HG03575 (cell line): ENCODE data around the gene TAAR9.

ENCODE experiments used
- ATAC-seq: cut with Tn5 transposase; IDR thresholded peaks from one replicate; pipeline ENCODE4 v1.9.1; 2021; ENCODE audit not compliant: unreplicated experiment, insufficient number of reproducible peaks, low FRiP score; ENCODE audit errors: extremely low read depth

Gene TAAR9, protein sequence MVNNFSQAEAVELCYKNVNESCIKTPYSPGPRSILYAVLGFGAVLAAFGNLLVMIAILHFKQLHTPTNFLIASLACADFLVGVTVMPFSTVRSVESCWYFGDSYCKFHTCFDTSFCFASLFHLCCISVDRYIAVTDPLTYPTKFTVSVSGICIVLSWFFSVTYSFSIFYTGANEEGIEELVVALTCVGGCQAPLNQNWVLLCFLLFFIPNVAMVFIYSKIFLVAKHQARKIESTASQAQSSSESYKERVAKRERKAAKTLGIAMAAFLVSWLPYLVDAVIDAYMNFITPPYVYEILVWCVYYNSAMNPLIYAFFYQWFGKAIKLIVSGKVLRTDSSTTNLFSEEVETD

DNA sequence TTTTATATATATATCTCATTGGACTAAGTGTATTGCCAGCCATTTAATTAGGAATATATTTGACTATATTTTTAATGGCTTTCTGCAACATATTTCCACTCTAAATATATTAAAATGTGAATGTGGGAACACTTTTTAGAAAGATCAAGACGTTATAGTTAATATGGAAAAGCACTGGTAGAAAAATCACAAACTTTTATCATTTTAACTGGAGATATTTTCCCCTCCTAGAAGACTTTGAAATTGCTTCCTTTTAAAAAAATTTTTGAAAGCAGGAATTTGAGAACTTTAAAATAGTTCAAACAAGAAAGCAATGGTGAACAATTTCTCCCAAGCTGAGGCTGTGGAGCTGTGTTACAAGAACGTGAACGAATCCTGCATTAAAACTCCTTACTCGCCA, at the start of gene TAAR9:
TAAR9 (plus strand) TSS at position 301 of the 400 bp plus-strand sequence; CDS start at position 314, 13 bp downstream.
- no peak for ATAC-seq

DNA sequence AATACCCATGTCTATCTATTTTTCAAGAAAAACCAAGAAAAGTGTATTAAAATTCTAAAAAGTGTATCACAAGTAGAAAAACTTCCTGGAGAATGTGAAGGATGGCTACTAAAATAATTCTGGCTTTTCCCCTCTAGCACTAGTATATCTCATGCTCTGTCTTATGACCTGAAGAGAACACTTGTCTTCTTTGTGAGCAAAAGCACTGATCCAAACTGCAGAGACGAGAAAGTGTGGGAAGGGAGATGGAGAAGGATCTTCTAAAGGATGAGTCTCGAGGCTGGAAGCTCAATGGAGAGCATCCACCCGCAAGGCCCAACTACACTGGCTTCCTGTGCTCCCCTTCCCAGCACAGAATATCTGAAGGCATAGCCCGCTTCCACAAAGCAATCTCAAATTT, 48.7 kb upstream of the TAAR9 start:
- no peak for ATAC-seq

DNA sequence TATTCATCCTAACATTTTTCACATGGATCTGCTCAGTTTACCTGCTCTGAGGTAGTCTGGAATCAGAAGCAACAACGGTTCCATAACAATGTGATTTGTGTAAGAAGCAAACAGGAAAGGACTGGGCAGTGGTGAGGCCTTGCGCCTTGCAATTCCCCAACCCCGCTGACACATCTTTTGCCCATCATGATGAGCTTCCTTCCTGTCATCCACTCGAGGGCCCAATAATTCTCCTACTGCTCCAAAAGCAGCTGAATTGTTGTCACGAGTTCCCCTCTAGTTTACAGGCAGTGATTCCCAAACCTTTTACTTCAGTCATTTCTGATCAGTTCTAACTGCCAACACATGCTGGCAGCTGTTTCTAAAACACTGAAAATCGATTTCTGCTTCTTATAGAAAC, 48.1 kb upstream of the TAAR9 start:
- no peak for ATAC-seq

GRCh38 chr6:132490478-132491204, 47.4 kb upstream of the TAAR9 start:
- no peak for ATAC-seq

DNA sequence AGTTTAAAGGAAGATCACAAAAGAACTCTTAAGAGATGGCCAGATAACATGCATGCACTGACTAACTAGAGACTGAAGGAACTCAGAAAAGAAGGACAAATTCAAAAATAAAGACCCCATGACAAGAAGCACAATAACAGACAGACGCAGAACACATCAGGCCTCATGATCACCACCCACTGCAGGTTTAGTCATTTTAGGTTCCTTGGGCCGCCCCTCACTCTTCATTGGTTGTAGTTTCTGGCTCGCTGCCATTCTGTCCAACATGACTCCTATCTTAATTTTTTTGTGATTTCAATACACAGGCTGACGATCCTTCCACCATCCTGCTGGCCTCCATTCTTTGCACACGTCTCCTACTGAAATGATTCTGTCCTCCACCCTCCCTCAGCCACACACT, 46.8 kb upstream of the TAAR9 start:
- ATAC-seq: no peak

DNA sequence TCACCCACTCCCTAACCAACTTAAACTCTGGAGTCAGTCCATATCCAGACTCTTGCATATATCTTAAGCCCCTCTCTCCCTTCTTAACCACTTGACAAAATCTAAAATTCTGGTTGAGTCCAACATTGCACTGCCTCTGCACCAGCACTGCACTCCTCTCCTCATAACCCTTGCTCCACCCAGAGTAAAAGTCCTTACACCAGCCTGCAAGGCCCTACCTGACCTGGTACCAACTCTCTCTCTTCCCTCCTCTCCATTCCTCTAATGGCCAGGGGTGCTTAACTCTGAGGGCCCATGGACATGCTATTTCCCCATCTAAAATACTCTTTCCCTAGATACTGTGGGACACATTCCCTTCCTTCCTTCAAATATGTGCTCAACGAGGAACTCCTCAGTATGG, 46.2 kb upstream of the TAAR9 start:
- ATAC-seq: no peak

- ATAC-seq: no peak
These were observed 43.1 kb upstream of the TAAR9 start for GRCh38 chr6:132494954-132495353.

DNA sequence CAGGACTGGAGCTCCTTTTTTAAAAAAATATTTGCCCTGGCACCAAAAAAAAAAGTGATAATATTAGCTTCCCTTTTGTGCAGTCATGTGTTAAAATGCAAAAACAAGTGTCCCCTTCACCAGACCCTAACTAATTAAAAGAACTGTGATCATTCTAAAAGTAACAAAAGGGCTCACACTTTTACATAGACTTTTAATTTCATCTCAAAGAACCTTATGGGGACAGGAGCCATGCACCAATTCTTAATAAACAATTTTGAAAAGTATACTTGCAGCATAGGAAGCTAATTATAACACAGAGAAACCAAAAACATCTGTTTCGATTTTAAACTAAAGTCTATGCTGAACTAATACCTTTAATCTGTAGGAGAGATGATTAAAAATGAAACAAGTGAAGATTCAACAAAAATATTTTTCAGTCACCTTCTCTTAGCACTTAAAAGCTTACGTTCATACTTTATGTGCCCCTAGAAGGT, 42.4 kb upstream of the TAAR9 start:
- peak; percentile 37 for ATAC-seq

GRCh38 chr6:132496519-132497180, 41.4 kb upstream of the TAAR9 start:
- ATAC-seq: no peak

- peak; percentile 37 for ATAC-seq
These were observed 39.4 kb upstream of the TAAR9 start for GRCh38 chr6:132498638-132499037.

GRCh38 chr6:132499757-132500156, 38.3 kb upstream of the TAAR9 start:
- ATAC-seq: no peak

DNA sequence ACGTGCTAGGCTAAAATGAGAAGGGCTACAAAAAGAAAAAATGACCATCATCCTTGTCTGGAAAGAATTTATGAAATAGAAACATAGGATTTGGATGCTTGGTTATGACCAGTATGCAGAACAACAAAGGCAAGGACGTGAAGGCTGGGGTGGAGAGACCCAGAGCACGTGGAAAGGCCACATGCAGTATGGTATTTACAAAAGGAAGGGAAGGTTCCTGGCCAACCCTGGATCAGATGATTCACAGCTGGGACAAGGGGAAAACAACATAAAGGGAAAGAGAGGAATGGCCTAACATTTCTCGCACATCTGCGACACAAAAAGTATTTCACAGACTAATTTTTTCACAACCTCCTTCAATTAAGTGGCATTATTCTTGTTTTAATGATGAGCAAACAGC, 33.3 kb upstream of the TAAR9 start:
- no peak for ATAC-seq

DNA sequence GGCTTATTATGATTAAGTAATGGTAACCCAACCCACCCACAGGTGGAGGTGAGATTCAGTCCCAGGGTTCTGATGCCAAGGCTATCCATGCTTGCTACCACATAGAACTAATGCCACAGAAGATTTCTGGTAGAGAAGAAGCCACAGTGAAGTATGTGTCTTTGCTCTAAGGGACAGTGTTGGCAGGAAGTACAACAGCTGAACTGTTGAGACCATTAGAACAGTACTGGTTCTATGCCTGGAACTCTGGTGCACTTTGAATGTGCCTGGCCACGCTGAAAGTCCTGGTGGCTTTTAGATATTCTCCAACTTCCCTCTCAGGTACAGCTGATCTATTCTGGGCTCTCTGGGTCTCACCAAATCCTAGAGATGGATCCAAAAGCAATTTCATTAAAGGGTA, 32.9 kb upstream of the TAAR9 start:
- ATAC-seq: no peak

- no peak for ATAC-seq
These were observed 31.6 kb upstream of the TAAR9 start for GRCh38 chr6:132506461-132506860.

- no peak for ATAC-seq
These were observed 30.9 kb upstream of the TAAR9 start for GRCh38 chr6:132506869-132507808.

DNA sequence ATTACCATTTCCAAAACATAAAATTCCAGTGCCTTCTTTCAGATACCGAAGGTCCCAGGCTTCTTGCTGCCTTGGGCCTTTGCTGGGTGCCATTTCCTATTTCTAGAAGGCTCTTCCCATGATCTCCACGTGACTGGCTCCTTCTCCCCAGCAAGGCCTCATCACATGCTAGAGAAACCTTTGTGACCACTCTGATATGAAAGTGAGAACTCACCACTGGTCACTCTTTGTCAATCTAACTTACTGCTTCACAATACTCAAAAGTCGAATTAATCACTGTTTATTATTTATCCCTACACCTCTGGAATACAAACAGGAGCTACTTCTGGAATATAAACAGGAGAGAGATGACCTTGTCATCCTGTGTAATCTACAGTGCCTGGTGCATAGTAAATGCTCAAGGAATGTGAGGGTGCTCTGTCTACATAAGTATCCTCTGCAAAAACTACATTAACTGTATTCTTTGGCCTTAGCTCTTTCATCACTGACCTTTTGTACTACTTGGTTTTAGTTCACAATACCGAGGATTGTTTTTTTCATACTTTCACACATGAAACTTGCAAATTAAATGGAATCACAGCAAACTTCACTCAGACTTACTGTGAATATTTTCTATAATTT, 26.8 kb upstream of the TAAR9 start:
- no peak for ATAC-seq

- no peak for ATAC-seq
These were observed 26.3 kb upstream of the TAAR9 start for GRCh38 chr6:132511831-132512220.

GRCh38 chr6:132512342-132512637, 25.8 kb upstream of the TAAR9 start:
- no peak for ATAC-seq
